NCI-H1105 treated with DMSO at 0.1 percent for 48 hours (cell line): ENCODE data around the gene SUPV3L1.
"Not testable (repeated sequence)": the region's sequence is repeated elsewhere in the genome, so short reads cannot be mapped to it uniquely, and the experiment has no call there.

Source experiments
- DNase-seq: peaks from one replicate; lab custom pipeline; 2025; lab: John Stamatoyannopoulos, UW

Gene SUPV3L1

GRCh38 chr10:69179743-69180524 is at the start of gene SUPV3L1:
Gene SUPV3L1, plus strand, starts transcription at chr10:69180234. Its CDS starts 58 bp downstream, at chr10:69180292.
- peak; percentile 88 for DNase-seq

GRCh38 chr10:69130251-69130650 is 49.8 kb upstream of the SUPV3L1 start:
- no peak for DNase-seq

- DNase-seq: no peak
These were observed 40.1 kb upstream of the SUPV3L1 start for GRCh38 chr10:69139961-69140360.

GRCh38 chr10:69141304-69141703 is 38.7 kb upstream of the SUPV3L1 start:
- no peak for DNase-seq

GRCh38 chr10:69142074-69142473 is 38.0 kb upstream of the SUPV3L1 start:
- not testable (repeated sequence) for DNase-seq

- no peak for DNase-seq
These were observed 37.1 kb upstream of the SUPV3L1 start for GRCh38 chr10:69142983-69143382.

- no peak for DNase-seq
These were observed 34.7 kb upstream of the SUPV3L1 start for GRCh38 chr10:69145329-69145728.

GRCh38 chr10:69145864-69146263 is 34.2 kb upstream of the SUPV3L1 start:
- DNase-seq: no peak

- DNase-seq: no peak
These were observed 33.3 kb upstream of the SUPV3L1 start for GRCh38 chr10:69146759-69147158.

- DNase-seq: no peak
These were observed 28.1 kb upstream of the SUPV3L1 start for GRCh38 chr10:69151984-69152383.

- no peak for DNase-seq
These were observed 26.8 kb upstream of the SUPV3L1 start for GRCh38 chr10:69153227-69153626.

GRCh38 chr10:69160809-69161241 is 19.2 kb upstream of the SUPV3L1 start:
- no peak for DNase-seq

GRCh38 chr10:69168493-69168892 is 11.5 kb upstream of the SUPV3L1 start:
- no peak for DNase-seq

- DNase-seq: no peak
These were observed 7.6 kb upstream of the SUPV3L1 start for GRCh38 chr10:69172241-69172982.

- not testable (repeated sequence) for DNase-seq
These were observed 4.7 kb upstream of the SUPV3L1 start for GRCh38 chr10:69175326-69175725.

- no peak for DNase-seq
These were observed 3.2 kb upstream of the SUPV3L1 start for GRCh38 chr10:69176823-69177222.

- DNase-seq: no peak
These were observed 818 bp upstream of the SUPV3L1 start for GRCh38 chr10:69179089-69179742.

- no peak for DNase-seq
These were observed 631 bp downstream of the SUPV3L1 start for GRCh38 chr10:69180525-69181204.

- no peak for DNase-seq
These were observed 1.4 kb downstream of the SUPV3L1 start for GRCh38 chr10:69181433-69181832.

GRCh38 chr10:69182005-69182404 is 2.0 kb downstream of the SUPV3L1 start:
- no peak for DNase-seq

GRCh38 chr10:69186524-69186923 is 6.5 kb downstream of the SUPV3L1 start:
- DNase-seq: no peak

- no peak for DNase-seq
These were observed 21.0 kb downstream of the SUPV3L1 start for GRCh38 chr10:69201045-69201444.
